ENCODE results near the gene GPR180.

GRCh38 chr13:94661406-94661805 is 59.7 kb downstream of the GPR180 start:
- TF ChIP-seq CTCF (IDR thresholded peaks at IDR 0.05) (no peak), EP300 (IDR thresholded peaks at IDR 0.05) (no peak), POLR2AphosphoS5 (IDR thresholded peaks at IDR 0.05) (no peak)
